Fibroblast of lung (primary cell): Measurements from ENCODE around the gene TACSTD2. TPM values are rescaled to one million over a fixed set of nuclear protein-coding genes. Genes with fewer than 3 reads are reported as not detected.
"Not testable (repeated sequence)": the region's sequence is repeated elsewhere in the genome, so short reads cannot be mapped to it uniquely, and the experiment has no call there.

Experiments used
- DNase-seq, 2 donors: peaks; one replicate each; pipeline versions ENCODE4 v3.0.0 to v3.0.0-alpha.2; 2010; ENCODE audit warnings: low read depth in 2 of 2
- H2AFZ ChIP-seq: 2 replicates; pipeline ENCODE4 v1.5.1; 2012; ENCODE audit warnings: low read length, control low read depth, inconsistent platforms
- H3K27ac ChIP-seq: 2 replicates; pipeline ENCODE4 v1.5.1; 2011; ENCODE audit warnings: low read length, control low read depth; ENCODE audit not compliant: insufficient read depth
- H3K27me3 ChIP-seq: 2 replicates; pipeline ENCODE4 v1.5.1; 2011; ENCODE audit warnings: mild to moderate bottlenecking, low read length; ENCODE audit not compliant: control insufficient read depth, insufficient read depth
- H3K36me3 ChIP-seq: 2 replicates; pipeline ENCODE4 v1.5.1; 2011; ENCODE audit warnings: low read length; ENCODE audit not compliant: control insufficient read depth, insufficient read depth
- H3K4me1 ChIP-seq: 2 replicates; pipeline ENCODE4 v1.5.1; 2011; ENCODE audit warnings: low read length; ENCODE audit not compliant: control insufficient read depth, insufficient read depth; ENCODE audit errors: extremely low read depth
- H3K4me2 ChIP-seq: 2 replicates; pipeline ENCODE4 v1.5.1; 2011; ENCODE audit warnings: low read length, control low read depth; ENCODE audit not compliant: insufficient read depth; ENCODE audit errors: extremely low read depth
- H3K4me3 ChIP-seq, 4 experiments: fragments of 200-600 bp in 1 of 4; sonication (generic) in 1 of 4; replicated peaks in 1 of 4; 2 replicates each; pipeline ENCODE4 v1.5.1; 2011 to 2016; ENCODE audit warnings: low read length in 4 of 4, low read depth in 3 of 4, mild to moderate bottlenecking in 3 of 4, control low read depth in 2 of 4, inconsistent platforms in 1 of 4, mixed read lengths in 1 of 4; ENCODE audit not compliant: insufficient read depth in 1 of 4; ENCODE audit errors: control extremely low read depth in 1 of 4
- H3K79me2 ChIP-seq: 2 replicates; pipeline ENCODE4 v1.5.1; 2012; ENCODE audit warnings: mild to moderate bottlenecking, low read length, inconsistent platforms; ENCODE audit not compliant: control insufficient read depth, insufficient read depth
- H3K9ac ChIP-seq: 2 replicates; pipeline ENCODE4 v1.5.1; 2011; ENCODE audit warnings: mild to moderate bottlenecking, low read length, control low read depth; ENCODE audit not compliant: insufficient read depth
- H3K9me3 ChIP-seq: 2 replicates; pipeline ENCODE4 v1.5.1; 2012; ENCODE audit warnings: low read depth, low read length; ENCODE audit not compliant: control insufficient read depth, insufficient read depth
- H4K20me1 ChIP-seq: 2 replicates; pipeline ENCODE4 v1.5.1; 2011; ENCODE audit warnings: low read length; ENCODE audit not compliant: control insufficient read depth, insufficient read depth; ENCODE audit errors: extremely low read depth
- EZH2 ChIP-seq: IDR thresholded peaks from 2 replicates; pipeline ENCODE4 v1.5.1; 2012; ENCODE audit warnings: low read length, control low read depth, mild to moderate bottlenecking; ENCODE audit errors: missing control alignments
- polyA minus RNA-seq: library from RNA; depleted of rRNA, polyadenylated mRNA; stranded (reverse); fragments of >200 nt; gene quantifications from 2 replicates; pipeline ENCODE4 v1.2.3, GENCODE V29; 2011; ENCODE audit warnings: low replicate concordance
- polyA plus RNA-seq, 2 donors: library from polyadenylated mRNA; depleted of rRNA in 1 of 2; stranded (reverse) in 1 of 2; unstranded in 1 of 2; fragments of >200 nt; gene quantifications; 2 replicates each; pipeline ENCODE4 v1.2.1, GENCODE V29; 2011 to 2012; ENCODE audit warnings: missing spikeins in 1 of 2
- total RNA-seq: library from RNA; depleted of rRNA; stranded (reverse); fragments of >200 nt; gene quantifications from 2 replicates; pipeline ENCODE4 v1.2.1, GENCODE V29; 2014
- TF ChIP-seq, protein P1 (sequence below), 2 donors: IDR thresholded peaks in 1 of 2; conservative IDR thresholded peaks in 1 of 2; 1 replicate in 1 of 2; 2 replicates in 1 of 2; pipeline ENCODE4 v1.5.1; 2011 to 2012; ENCODE audit warnings: low read length in 2 of 2, control low read depth in 1 of 2, inconsistent platforms in 1 of 2, low read depth in 1 of 2, mild to moderate bottlenecking in 1 of 2

The TACSTD2 gene, protein sequence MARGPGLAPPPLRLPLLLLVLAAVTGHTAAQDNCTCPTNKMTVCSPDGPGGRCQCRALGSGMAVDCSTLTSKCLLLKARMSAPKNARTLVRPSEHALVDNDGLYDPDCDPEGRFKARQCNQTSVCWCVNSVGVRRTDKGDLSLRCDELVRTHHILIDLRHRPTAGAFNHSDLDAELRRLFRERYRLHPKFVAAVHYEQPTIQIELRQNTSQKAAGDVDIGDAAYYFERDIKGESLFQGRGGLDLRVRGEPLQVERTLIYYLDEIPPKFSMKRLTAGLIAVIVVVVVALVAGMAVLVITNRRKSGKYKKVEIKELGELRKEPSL
- total RNA-seq: 0.17 and 0.26 TPM in 2 replicates
- polyA plus RNA-seq: 0.22 TPM in 1 of 2 replicates, not detected in the other
- polyA plus RNA-seq (2012): 0.05 and 0.26 TPM in 2 replicates
- 0.35 TPM in 1 of 2 replicates, not detected in the other for polyA minus RNA-seq

DNA sequence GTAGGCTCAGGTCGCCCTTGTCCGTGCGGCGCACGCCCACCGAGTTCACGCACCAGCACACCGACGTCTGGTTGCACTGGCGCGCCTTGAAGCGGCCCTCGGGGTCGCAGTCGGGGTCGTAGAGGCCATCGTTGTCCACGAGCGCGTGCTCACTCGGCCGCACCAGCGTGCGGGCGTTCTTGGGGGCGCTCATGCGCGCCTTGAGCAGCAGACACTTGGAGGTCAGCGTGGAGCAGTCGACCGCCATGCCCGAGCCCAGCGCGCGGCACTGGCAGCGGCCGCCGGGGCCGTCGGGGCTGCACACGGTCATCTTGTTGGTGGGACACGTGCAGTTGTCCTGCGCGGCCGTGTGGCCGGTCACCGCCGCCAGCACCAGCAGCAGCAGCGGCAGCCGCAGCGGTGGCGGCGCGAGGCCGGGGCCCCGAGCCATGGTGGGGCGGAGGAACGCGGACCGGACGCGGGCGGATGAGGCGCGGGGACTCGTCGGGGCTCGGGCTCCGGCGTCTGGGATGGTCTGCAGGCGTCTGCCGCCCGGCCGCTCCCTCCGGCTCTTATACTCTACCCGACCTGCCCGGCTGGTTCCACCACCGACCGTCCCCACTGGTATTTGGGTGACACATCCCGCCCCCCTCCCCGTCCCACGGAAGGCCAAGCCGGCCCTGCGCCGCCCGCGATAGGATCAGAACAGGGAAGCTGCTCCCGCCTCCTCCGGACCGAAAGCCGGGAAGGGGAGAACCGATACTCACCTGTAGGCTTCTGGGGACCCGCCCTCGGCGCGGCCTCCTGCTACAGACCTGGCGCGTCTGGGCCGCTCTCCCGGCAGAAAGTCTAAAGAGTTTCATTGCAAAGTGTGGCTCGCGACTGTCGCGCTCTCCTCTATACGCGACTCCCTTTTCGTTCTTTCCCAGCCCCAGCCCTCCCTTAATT is at the start of gene TACSTD2:
Gene TACSTD2, minus strand, starts transcription at position 526 of the 927 bp plus-strand sequence. Its CDS starts 96 bp downstream, at position 430.
- TF ChIP-seq EZH2: peak; percentile 97
- TF ChIP-seq, protein P1, sequence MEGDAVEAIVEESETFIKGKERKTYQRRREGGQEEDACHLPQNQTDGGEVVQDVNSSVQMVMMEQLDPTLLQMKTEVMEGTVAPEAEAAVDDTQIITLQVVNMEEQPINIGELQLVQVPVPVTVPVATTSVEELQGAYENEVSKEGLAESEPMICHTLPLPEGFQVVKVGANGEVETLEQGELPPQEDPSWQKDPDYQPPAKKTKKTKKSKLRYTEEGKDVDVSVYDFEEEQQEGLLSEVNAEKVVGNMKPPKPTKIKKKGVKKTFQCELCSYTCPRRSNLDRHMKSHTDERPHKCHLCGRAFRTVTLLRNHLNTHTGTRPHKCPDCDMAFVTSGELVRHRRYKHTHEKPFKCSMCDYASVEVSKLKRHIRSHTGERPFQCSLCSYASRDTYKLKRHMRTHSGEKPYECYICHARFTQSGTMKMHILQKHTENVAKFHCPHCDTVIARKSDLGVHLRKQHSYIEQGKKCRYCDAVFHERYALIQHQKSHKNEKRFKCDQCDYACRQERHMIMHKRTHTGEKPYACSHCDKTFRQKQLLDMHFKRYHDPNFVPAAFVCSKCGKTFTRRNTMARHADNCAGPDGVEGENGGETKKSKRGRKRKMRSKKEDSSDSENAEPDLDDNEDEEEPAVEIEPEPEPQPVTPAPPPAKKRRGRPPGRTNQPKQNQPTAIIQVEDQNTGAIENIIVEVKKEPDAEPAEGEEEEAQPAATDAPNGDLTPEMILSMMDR (conservative IDR thresholded peaks at IDR 0.05 in 1 of 2, IDR thresholded peaks at IDR 0.05 in 1 of 2; ENCODE audit: low read depth in 1 of 2, low read length in 2 of 2): no peak
- Histone ChIP-seq H3K4me2 (peak within 1 kb of the TSS; percentile 60), H3K27me3 (peaks cover 25% of the 10 kb centered on the region), H2AFZ (peak within 1 kb of the TSS; percentile 18), H3K79me2 (no peaks in the 10 kb centered on the region), H3K36me3 (no peaks in the 10 kb centered on the region), H3K27ac (no peak within 1 kb of the TSS), H3K4me3 (peak within 1 kb of the TSS in 1 of 4 experiments; percentile 27), H4K20me1 (no peaks in the 10 kb centered on the region), H3K9ac (no peak within 1 kb of the TSS), H3K4me1 (no peaks in the 10 kb centered on the region), H3K9me3 (no peaks in the 10 kb centered on the region)
- no peak for DNase-seq

DNA sequence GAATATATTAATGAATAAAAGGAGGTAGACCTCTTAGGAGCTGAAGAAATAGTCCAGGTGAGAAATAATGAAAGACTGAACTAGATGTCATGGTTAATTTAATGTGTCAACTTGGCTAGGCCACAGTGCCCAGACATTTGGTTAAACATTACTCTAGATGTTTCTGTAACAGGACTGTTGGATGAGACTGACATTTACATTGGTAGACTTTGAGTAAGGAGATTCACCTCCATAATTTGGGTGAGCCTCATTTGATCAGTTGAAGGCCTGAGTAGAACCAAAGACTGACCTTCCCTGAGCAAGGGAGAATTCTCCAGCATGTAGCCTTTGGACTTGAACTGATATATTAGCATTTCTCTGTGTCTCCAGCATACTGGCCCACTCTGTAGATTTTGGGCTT is 49.2 kb upstream of the TACSTD2 start:
- TF ChIP-seq, protein P1 (conservative IDR thresholded peaks at IDR 0.05 in 1 of 2, IDR thresholded peaks at IDR 0.05 in 1 of 2; ENCODE audit: low read depth in 1 of 2, low read length in 2 of 2): no peak
- TF ChIP-seq EZH2: no peak
- Histone ChIP-seq H3K4me3 (no peak overlapping the region), H3K36me3 (no peaks in the 10 kb centered on the region), H4K20me1 (no peaks in the 10 kb centered on the region), H2AFZ (no peak overlapping the region), H3K9me3 (no peaks in the 10 kb centered on the region), H3K27ac (no peak overlapping the region), H3K9ac (no peak overlapping the region), H3K4me1 (no peaks in the 10 kb centered on the region), H3K4me2 (no peak overlapping the region), H3K27me3 (no peaks in the 10 kb centered on the region), H3K79me2 (no peaks in the 10 kb centered on the region)
- DNase-seq: no peak

DNA sequence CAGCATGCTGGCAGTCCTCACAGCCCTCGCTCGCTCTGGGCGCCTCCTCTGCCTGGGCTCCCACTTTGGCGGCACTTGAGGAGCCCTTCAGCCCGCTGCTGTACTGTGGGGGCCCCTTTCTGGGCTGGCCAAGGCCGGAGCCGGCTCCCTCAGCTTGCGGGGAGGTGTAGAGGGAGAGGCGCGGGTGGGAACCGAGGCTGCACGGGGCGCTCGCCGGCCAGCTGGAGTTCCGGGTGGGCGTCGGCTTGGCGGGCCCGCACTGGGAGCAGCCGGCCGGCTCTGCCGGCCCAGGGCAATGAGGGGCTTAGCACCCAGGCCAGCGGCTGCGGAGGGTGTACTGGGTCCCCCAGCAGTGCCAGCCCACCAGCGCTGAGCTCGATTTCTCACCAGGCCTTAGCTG is 46.2 kb upstream of the TACSTD2 start:
- H3K27ac ChIP-seq, H3K79me2 ChIP-seq, H4K20me1 ChIP-seq, H3K9ac ChIP-seq, H2AFZ ChIP-seq, H3K9me3 ChIP-seq, H3K27me3 ChIP-seq, H3K4me1 ChIP-seq, H3K36me3 ChIP-seq, H3K4me3 ChIP-seq, H3K4me2 ChIP-seq, DNase-seq: not testable (repeated sequence)
